Smooth muscle cell (in vitro differentiated cells): ENCODE measurements around the gene BNIP5. TPM values are rescaled to one million over a fixed set of nuclear protein-coding genes. Genes with fewer than 3 reads are reported as not detected.

Experiments
- DNase-seq: peaks from one replicate; lab custom pipeline; 2025; ENCODE audit not compliant: unreplicated experiment; lab: John Stamatoyannopoulos, UW
- H2AFZ ChIP-seq: fragments of 200-600 bp; sonication (generic); 2 replicates; pipeline ENCODE4 v1.6.0; 2016; ENCODE audit warnings: antibody characterized with exemption, low read depth, mild to moderate bottlenecking
- H3F3A ChIP-seq: fragments of 200-600 bp; sonication (generic); 2 replicates; pipeline ENCODE4 v1.6.0; 2017; ENCODE audit warnings: antibody characterized with exemption, low read depth
- H3K27ac ChIP-seq: fragments of 200-600 bp; sonication (generic); 2 replicates; pipeline ENCODE4 v1.5.1; 2016; ENCODE audit warnings: low read depth, mild to moderate bottlenecking
- H3K27me3 ChIP-seq: fragments of 200-600 bp; sonication (generic); 2 replicates; pipeline ENCODE4 v1.6.1; 2016; ENCODE audit warnings: low read depth, mild to moderate bottlenecking
- H3K36me3 ChIP-seq: fragments of 200-600 bp; sonication (generic); 2 replicates; pipeline ENCODE4 v1.5.1; 2016; ENCODE audit warnings: low read depth
- H3K4me1 ChIP-seq: fragments of 200-600 bp; sonication (generic); 2 replicates; pipeline ENCODE4 v1.5.1; 2016; ENCODE audit warnings: low read depth
- H3K4me2 ChIP-seq: fragments of 200-600 bp; sonication (generic); 2 replicates; pipeline ENCODE4 v1.6.0; 2016; ENCODE audit warnings: mild to moderate bottlenecking
- H3K4me3 ChIP-seq: fragments of 200-600 bp; sonication (generic); 2 replicates; pipeline ENCODE4 v1.5.1; 2016; ENCODE audit warnings: mild to moderate bottlenecking
- H3K79me2 ChIP-seq: fragments of 200-600 bp; sonication (generic); 2 replicates; pipeline ENCODE4 v1.6.0; 2016; ENCODE audit warnings: low read depth, mild to moderate bottlenecking
- H3K9ac ChIP-seq: fragments of 200-600 bp; sonication (generic); 2 replicates; pipeline ENCODE4 v1.6.0; 2016; ENCODE audit warnings: low read depth
- H3K9me3 ChIP-seq: fragments of 200-600 bp; sonication (generic); replicated peaks from 2 replicates; pipeline ENCODE4 v1.5.1; 2016; ENCODE audit warnings: low read depth
- H4K20me1 ChIP-seq: fragments of 200-600 bp; sonication (generic); 2 replicates; pipeline ENCODE4 v1.6.0; 2016; ENCODE audit warnings: low read depth
- WGBS: methylation state at CpG from one replicate; pipeline ENCODE4 v1.1.7; 2016; ENCODE audit warnings: low lambda C conversion rate; 5-methylcytosine and 5-hydroxymethylcytosine counted together
- polyA plus RNA-seq: library from polyadenylated mRNA; unstranded; fragments of >200 nt; fragmentation: Nextera tagmentation; extraction: Ambion mirVana; gene quantifications from 2 replicates; pipeline ENCODE4 v1.2.1, GENCODE V29; 2016
- total RNA-seq: library from RNA; depleted of rRNA; stranded (reverse); fragments of >200 nt; gene quantifications from 2 replicates; pipeline ENCODE4 v1.2.3, GENCODE V29; 2014
- TF ChIP-seq, protein P1 (sequence below): fragments of 200-600 bp; sonication (generic); IDR thresholded peaks from 2 replicates; pipeline ENCODE4 v1.5.1; 2017; ENCODE audit warnings: borderline replicate concordance, mild to moderate bottlenecking, antibody characterized with exemption; ENCODE audit not compliant: insufficient read depth, poor library complexity, severe bottlenecking

BNIP5 gene
- total and polyA plus RNA-seq, 2 experiments from 2014 or later = not detected

DNA sequence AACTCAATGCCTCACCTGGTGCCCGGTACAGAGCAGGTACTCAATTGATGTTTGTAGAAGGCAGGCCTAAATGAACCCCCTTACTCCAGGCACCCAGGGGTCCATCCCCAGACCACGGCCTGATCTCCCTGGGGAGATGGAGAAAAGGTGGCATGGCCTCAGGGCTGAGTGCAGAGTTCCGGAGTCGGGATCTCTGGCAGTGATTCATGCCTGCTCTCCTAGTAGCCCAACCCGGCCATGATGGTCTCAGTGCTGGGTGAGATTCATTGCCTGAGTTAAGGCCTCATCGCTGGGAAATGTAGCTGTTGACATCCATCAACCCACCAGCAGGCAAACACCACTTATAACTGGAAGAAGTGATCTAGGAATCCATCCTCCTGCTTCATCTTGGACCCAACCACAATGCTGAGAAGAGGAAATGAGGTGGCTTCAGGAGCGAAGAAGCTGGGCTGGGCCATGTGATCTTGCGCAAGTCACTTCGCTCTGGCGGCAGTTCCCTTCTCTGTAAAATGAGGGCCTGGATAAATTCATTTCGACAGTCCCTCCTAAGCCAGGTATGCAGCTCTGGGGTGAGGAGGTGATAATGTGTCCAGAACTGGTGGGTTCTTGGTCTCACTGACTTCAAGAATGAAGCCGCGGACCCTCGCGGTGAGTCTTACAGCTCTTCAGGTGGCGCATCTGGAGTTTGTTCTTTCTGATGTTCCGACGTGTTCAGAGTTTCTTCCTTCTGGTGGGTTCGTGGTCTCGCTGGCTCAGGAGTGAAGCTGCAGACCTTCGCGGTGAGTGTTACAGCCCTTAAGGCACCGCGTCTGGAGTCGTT, 26.1 kb upstream of the BNIP5 start:
- no peak for DNase-seq
- H3K4me1 ChIP-seq = peaks cover 4% of the 10 kb centered on the region
- TF ChIP-seq, protein P1, sequence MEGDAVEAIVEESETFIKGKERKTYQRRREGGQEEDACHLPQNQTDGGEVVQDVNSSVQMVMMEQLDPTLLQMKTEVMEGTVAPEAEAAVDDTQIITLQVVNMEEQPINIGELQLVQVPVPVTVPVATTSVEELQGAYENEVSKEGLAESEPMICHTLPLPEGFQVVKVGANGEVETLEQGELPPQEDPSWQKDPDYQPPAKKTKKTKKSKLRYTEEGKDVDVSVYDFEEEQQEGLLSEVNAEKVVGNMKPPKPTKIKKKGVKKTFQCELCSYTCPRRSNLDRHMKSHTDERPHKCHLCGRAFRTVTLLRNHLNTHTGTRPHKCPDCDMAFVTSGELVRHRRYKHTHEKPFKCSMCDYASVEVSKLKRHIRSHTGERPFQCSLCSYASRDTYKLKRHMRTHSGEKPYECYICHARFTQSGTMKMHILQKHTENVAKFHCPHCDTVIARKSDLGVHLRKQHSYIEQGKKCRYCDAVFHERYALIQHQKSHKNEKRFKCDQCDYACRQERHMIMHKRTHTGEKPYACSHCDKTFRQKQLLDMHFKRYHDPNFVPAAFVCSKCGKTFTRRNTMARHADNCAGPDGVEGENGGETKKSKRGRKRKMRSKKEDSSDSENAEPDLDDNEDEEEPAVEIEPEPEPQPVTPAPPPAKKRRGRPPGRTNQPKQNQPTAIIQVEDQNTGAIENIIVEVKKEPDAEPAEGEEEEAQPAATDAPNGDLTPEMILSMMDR = no peak
- no peak overlapping the region for H3K4me3 ChIP-seq
- H3K27ac ChIP-seq = no peak overlapping the region
- no peak overlapping the region for H3K4me2 ChIP-seq
- H3F3A ChIP-seq = peaks cover 6% of the 10 kb centered on the region
- H3K79me2 ChIP-seq = no peaks in the 10 kb centered on the region
- WGBS = 91% methylated on average over 25 of the region's 25 CpGs
- H3K9ac ChIP-seq = no peak overlapping the region
- no peaks in the 10 kb centered on the region for H4K20me1 ChIP-seq
- no peaks in the 10 kb centered on the region for H3K27me3 ChIP-seq
- no peaks in the 10 kb centered on the region for H3K9me3 ChIP-seq
- H2AFZ ChIP-seq = no peak overlapping the region
- H3K36me3 ChIP-seq = no peaks in the 10 kb centered on the region

DNA sequence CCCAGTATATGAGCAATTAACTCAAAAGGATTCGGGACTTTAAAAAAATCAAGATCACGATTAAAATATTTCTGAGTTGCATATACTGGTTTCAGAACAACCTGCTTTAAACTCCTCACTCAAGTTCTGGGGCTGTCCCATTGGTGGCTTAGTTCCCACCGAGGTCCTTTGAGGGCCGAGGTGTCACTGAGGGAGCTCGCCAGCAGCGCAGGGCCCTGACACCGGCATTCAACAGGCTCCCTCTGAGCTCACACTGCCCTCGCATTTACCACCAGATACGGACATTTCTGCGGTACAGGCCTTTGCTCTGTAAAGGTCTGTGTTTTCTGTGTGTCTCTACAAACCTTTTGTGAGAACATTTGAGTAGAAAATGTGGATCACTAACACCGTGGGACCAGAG, 24.4 kb upstream of the BNIP5 start:
- DNase-seq = no peak
- Histone ChIP-seq H4K20me1 (no peaks in the 10 kb centered on the region), H3K36me3 (no peaks in the 10 kb centered on the region), H3K4me2 (no peak overlapping the region), H3F3A (peaks cover 5% of the 10 kb centered on the region), H3K9me3 (no peaks in the 10 kb centered on the region), H2AFZ (no peak overlapping the region), H3K4me1 (peaks cover 4% of the 10 kb centered on the region), H3K27me3 (no peaks in the 10 kb centered on the region), H3K4me3 (no peak overlapping the region), H3K27ac (no peak overlapping the region), H3K9ac (no peak overlapping the region), H3K79me2 (no peaks in the 10 kb centered on the region)
- TF ChIP-seq, protein P1 = no peak
- 96% methylated on average over 11 of the region's 11 CpGs for WGBS

DNA sequence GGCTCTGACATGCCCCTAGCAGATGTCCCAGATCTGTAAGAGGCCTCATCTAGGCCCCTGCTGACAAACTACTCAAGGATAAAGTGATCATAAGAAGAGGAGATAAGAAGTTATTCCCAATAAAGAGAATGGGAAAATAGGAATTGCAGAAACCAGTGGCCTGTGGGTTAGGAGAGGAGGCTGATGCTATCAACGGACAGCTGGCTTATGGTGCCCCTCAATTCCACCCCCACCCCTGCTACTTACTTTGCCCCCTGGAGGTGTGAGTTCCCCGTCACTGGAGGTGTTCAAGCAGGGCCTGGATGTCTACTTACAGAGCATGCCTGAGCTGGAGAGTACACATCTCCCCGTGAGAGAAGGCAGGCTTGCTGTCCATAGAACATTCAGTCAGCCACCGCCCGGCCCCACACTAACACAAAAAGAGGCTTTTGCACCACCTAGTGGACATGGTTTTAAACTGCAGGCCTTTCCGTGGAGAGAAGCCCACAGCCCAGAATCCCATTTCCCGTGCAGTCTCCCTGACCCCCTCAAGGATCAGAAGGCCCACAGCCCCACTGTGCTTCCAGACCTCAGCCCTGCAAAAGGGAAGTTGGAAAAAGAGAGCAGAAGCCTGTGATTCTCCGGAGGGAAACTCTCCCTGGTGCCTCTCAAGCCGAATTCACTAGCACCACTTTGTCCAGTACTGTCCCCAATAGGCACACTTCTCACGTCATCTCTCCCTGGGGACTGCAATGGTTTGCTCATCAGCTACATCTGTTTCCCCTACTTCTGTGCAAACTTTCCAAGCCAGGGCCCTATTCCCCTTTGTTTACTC, 23.8 kb upstream of the BNIP5 start:
- Histone ChIP-seq H3K4me2 (no peak overlapping the region), H2AFZ (peak overlapping the region; percentile 23), H3K79me2 (no peaks in the 10 kb centered on the region), H3K4me1 (peaks cover 4% of the 10 kb centered on the region), H3K27ac (no peak overlapping the region), H3K27me3 (no peaks in the 10 kb centered on the region), H4K20me1 (no peaks in the 10 kb centered on the region), H3K4me3 (no peak overlapping the region), H3F3A (peaks cover 5% of the 10 kb centered on the region), H3K9ac (no peak overlapping the region), H3K36me3 (no peaks in the 10 kb centered on the region), H3K9me3 (no peaks in the 10 kb centered on the region)
- peak; percentile 44 for DNase-seq
- TF ChIP-seq, protein P1 = peak; percentile 78
- WGBS = 21% methylated on average over 10 of the region's 10 CpGs
